ENCODE measurements around the gene KCTD4.
"Not testable (repeated sequence)": the region's sequence is repeated elsewhere in the genome, so short reads cannot be mapped to it uniquely, and the experiment has no call there.

The KCTD4 gene

GRCh38 chr13:45215392-45216077, 14.7 kb upstream of the KCTD4 start:
- DNase-seq (ENCODE audit: low read depth in 2 of 2), result no peak

DNA sequence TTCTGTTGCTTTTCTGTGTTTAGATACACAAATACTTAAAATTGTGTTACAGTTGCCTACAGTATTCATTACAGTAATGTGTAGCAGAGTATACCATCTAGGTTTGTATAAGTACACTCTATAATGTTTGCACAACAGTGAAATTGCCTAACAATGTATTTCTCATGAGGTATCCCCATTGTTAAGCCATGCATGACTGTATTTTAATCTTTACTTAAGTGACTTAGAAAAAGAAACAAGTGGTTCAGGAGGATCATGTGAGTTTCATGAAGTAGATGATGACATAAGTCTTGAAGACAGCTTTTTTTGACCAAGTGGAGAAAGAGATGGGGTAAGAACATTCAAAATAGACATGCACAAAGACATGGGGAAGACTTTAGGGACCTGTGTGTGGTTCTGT, 8.4 kb upstream of the KCTD4 start:
- no peak for DNase-seq (ENCODE audit: low read depth in 2 of 2)

- DNase-seq (ENCODE audit: low read depth in 2 of 2), result no peak
Measured at GRCh38 chr13:45208132-45208531, 7.3 kb upstream of the KCTD4 start.

GRCh38 chr13:45207319-45207718, 6.5 kb upstream of the KCTD4 start:
- no peak for DNase-seq (ENCODE audit: low read depth in 2 of 2)

DNA sequence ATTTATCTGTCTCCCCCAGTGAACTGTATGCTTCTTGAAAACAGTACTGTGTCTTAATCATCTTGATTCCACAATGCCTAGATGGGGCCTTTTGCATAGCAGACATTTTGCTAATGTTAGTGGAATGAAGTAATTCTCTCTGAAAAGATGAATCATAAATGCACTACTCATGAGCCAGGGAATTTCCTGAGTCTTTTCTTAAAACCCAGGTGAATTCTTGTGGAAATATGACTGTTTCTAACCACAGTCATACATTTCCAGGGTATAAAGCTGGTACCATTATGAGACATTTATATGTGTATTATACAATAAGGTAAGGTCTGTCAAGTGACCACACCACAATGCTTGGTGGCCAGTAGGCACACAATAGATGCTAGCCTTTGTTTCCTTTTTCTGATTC, 5.5 kb upstream of the KCTD4 start:
- DNase-seq (ENCODE audit: low read depth in 2 of 2), result no peak

DNA sequence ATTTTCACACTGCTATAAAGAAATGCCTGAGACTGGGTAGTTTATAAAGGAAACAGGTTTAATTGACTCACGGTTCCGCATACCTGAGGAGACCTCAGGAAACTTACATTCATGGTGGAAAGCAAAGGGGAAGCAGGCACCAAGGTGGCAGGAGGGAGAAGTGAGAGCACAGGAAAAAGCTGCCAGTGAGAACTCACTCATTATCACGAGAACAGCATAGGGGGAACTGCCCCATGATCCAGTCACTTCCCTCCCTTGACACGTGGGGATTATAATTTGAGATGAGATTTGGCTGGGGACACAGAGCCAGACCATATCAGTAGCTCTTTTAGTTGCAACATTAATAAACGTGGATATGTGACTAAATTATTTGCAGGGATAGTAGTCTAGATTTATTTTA, 4.3 kb upstream of the KCTD4 start:
- no peak for DNase-seq (ENCODE audit: low read depth in 2 of 2)

GRCh38 chr13:45199711-45200110, 1.1 kb downstream of the KCTD4 start:
- DNase-seq (ENCODE audit: low read depth in 2 of 2), result no peak

DNA sequence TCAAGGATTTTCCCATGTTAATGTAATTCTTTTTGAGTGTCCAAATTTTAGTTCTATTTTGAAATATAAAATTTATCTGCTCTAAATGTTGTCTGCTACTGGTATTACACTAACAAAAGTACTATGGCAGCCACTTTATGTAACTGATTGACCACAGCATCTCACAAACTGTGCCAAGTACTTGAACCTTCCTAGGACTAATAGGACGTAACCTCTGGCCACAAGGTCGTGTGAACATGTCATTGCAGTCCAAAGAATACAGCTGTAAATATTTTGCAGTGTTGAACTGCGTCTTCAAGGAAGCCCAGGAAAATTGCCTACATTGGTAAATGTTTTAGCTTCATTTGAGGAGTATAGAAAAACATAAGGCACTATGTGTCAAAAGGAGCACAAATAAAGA, 1.9 kb downstream of the KCTD4 start:
- DNase-seq (ENCODE audit: low read depth in 2 of 2), result no peak

- DNase-seq (ENCODE audit: low read depth in 2 of 2), result no peak
Measured at GRCh38 chr13:45198041-45198440, 2.8 kb downstream of the KCTD4 start.

DNA sequence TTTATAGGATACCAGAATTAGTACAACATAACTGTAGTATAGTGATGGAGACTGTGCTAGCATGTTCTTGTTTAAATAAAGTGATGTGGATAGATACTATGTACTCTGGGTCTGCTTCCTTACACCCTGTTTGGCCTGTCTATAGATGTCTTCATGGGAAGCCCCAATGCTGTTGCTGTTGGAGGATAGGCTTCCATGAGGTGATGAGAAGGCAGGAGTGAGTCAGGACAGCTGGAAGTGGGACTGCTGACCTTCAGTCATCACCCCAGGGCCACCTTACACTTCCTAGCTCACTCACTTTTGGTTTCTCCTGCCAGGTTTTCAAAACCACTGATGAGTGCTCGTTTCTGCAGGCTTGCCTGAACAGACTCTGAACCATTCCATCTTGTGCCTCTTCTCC, 4.2 kb downstream of the KCTD4 start:
- no peak for DNase-seq (ENCODE audit: low read depth in 2 of 2)

GRCh38 chr13:45196096-45196495, 4.7 kb downstream of the KCTD4 start:
- DNase-seq (ENCODE audit: low read depth in 2 of 2), result no peak

GRCh38 chr13:45195421-45195820, 5.4 kb downstream of the KCTD4 start:
- no peak for DNase-seq (ENCODE audit: low read depth in 2 of 2)

GRCh38 chr13:45194081-45194939, 6.5 kb downstream of the KCTD4 start:
- no peak for DNase-seq (ENCODE audit: low read depth in 2 of 2)

GRCh38 chr13:45191874-45192273, 9.0 kb downstream of the KCTD4 start:
- DNase-seq (ENCODE audit: low read depth in 2 of 2), result no peak

DNA sequence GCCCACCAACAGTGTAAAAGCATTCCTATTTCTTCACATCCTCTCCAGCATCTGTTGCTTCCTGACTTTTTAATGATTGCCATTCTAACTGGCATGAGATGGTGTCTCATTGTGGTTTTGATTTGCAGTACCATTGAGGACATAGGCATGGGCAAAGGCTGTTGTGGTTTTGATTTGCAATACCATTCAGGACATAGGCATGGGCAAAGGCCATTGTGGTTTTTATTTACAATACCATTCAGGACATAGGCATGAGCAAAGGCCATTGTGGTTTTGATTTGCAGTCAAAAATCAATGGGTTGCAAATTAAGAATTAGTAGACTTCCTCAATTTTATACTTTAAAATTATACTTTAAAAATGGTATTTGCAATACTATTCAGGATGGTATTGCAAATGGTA, 11.3 kb downstream of the KCTD4 start:
- not testable (repeated sequence) for DNase-seq (ENCODE audit: low read depth in 2 of 2)

DNA sequence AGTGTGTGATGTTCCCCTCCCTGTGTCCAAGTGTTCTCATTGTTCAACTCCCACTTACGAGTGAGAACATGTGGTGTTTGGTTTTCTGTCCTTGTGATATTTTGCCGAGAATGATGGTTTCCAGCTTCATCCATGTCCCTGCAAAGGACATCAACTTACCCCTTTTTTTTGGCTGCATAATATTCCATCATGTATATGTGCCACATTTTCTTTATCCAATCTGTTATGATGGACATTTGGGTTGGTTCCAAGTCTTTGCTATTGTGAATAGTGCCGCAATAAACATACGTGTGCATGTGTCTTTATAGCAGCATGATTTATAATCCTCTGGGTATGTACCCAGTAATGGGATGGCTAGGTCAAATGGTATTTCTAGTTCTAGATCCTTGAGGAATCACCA, 11.8 kb downstream of the KCTD4 start:
- DNase-seq (ENCODE audit: low read depth in 2 of 2), result not testable (repeated sequence)

- no peak for DNase-seq (ENCODE audit: low read depth in 2 of 2)
Measured at GRCh38 chr13:45185286-45185685, 15.6 kb downstream of the KCTD4 start.

DNA sequence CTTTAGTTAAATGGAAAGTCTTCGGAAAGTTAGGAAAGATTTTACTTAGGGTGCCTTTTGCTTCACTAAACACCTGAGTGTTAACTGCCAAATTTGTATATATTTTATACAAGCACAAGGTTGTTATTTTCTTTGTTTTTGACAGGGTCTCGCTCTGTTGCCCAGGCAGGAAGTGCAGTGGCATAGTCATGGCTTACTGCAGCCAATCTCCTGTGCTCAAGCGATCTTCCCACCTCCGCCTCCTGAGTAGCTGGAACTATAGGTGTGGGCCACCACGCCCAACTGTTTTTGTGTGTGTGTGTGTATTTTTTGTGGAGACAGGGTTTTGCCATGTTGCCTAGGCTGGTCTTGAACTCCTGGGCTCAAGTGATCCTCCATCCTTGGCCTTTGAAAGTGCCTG, 16.2 kb downstream of the KCTD4 start:
- DNase-seq (ENCODE audit: low read depth in 2 of 2), result no peak

DNA sequence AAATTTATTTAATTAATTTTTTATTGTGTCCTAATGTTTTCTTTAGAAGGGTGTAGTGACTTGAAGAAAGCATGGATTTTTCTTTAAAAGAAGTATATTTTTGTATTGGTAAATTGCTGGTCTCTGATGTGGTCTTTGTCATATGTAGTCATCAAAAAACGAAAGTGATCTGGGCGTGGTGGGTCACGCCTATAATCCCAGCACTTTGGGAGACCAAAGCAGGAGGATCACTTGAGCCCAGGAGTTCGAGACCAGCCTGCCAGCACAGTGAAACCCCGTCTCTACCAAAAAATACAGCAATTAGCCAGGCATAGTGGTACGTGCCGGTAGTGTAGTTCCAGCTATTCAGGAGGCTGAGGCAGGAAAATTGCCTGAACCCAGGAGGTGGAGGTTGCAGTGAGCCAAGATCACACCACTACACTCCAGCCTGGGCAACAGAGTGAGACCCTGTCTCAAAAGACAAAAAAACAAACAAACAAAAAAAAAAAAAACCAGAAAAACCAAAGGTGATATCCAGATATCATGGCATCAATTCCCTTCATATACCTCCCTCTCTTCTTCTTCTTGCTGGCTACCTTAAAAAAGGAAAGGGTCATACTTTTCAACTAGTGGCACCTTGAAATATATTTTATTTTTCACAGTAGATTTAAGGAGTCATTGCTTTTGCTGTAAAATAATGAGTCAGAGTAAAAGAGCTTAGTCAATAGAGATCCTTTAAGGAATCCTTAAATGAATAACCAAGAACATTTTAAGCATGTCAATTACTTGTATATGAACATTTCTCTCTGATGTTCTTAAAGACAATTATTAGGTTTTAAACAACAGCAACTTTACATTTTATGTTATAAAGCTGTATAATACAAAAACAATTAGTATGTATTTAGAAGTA, 19.9 kb downstream of the KCTD4 start:
- DNase-seq (ENCODE audit: low read depth in 2 of 2), result no peak

DNA sequence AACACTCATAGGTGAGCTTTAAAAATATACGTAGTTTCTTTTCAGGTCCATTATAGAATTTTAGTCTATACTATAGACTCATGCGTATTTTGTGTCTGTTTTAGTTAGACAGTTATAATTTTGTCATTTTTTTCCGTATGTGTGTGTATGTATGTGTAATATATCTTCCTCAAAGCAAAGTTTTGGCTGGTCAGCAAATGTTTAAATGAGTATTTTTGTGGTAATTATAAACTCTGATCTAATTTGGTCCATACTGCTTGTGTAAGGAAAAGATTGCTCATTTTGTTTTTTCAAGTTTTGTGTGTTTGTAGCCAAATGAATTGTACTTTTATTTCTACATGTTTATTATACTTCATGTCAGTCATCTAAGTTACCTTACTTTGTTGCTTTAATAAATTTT, 20.5 kb downstream of the KCTD4 start:
- no peak for DNase-seq (ENCODE audit: low read depth in 2 of 2)

DNA sequence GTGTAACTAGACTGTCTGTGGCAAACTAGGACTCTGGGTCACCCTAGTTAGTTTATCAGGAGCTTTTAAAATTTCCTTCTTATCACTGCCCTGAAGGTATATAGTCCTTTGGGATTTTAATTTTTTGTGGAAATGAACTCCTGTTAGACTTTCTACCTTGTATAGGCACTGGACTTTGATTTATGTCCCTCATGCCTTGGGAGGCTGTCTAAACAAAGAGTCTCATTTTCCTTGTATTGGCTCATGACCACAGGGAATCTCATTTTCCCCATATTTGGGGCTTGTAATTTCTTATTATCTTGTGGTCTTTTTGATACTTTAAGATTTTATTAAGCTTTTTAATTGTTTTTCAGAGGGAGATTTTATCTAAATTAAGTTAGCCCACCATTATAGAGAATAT, 21.4 kb downstream of the KCTD4 start:
- DNase-seq (ENCODE audit: low read depth in 2 of 2), result no peak
